Measurements from ENCODE around the gene RANGAP1.

RANGAP1 gene

DNA sequence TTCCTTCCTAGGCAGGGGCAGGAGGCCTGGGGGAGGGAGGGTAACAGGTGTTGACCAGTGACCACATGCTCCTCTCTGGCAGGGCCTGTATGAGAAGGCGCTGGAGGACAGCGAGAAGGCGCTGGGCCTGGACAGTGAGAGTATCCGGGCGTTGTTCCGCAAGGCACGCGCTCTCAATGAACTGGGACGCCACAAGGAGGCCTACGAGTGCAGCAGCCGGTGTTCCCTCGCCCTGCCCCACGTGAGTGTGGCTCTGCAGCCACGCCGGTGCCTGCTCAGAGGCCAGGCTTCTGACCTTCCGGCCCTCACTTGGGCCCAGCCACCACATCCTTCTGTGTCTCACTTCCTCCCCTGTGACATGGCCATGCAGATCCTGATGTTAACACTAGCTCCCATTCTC is 41.1 kb upstream of the RANGAP1 start:
- TF ChIP-seq, protein P1, sequence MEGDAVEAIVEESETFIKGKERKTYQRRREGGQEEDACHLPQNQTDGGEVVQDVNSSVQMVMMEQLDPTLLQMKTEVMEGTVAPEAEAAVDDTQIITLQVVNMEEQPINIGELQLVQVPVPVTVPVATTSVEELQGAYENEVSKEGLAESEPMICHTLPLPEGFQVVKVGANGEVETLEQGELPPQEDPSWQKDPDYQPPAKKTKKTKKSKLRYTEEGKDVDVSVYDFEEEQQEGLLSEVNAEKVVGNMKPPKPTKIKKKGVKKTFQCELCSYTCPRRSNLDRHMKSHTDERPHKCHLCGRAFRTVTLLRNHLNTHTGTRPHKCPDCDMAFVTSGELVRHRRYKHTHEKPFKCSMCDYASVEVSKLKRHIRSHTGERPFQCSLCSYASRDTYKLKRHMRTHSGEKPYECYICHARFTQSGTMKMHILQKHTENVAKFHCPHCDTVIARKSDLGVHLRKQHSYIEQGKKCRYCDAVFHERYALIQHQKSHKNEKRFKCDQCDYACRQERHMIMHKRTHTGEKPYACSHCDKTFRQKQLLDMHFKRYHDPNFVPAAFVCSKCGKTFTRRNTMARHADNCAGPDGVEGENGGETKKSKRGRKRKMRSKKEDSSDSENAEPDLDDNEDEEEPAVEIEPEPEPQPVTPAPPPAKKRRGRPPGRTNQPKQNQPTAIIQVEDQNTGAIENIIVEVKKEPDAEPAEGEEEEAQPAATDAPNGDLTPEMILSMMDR (IDR thresholded peaks at IDR 0.05; ENCODE audit: control insufficient read depth, extremely low read depth, insufficient read depth) = no peak
- no peak for DNase-seq (ENCODE audit: low read depth)
- H3K4me3 ChIP-seq (ENCODE audit: low read depth, low read length) = no peak overlapping the region

DNA sequence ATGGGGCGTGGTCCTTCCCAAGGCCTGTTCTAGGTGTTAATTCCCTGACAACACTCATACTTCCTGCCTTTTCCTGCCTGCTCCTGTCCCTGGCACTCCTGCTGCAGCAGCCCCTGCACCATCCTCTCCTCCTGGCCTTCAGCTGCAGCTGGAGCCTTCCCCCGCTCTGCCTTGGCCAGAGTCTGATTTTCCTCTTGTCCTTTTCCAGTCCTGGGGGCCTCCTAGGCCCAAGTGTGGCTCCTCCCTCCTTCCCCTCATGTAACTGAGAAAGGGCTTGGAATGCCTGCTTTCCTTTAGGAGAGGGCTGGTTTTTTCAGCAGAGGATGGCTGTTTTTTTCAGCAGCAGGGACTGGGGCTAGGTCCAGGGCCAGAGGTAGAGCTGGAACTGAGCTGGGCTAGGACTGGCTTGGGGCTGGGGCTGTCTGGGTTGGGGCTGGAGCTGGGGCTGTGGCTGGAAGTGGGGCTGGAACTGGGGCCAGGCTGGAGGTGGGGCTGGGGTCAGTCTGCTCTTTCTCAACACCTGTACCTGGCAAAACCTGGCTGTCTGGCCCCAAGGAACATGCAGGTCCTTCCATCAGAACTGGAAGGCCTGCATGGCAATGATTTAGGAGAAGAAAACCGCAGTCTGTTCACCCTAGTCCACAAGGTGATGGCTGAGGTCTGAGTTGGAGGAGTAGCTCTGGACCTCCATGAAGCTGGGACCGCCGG is 39.0 kb upstream of the RANGAP1 start:
- no peak for DNase-seq (ENCODE audit: low read depth)
- no peak overlapping the region for H3K4me3 ChIP-seq (ENCODE audit: low read depth, low read length)
- TF ChIP-seq, protein P1 (IDR thresholded peaks at IDR 0.05; ENCODE audit: control insufficient read depth, extremely low read depth, insufficient read depth) = no peak

DNA sequence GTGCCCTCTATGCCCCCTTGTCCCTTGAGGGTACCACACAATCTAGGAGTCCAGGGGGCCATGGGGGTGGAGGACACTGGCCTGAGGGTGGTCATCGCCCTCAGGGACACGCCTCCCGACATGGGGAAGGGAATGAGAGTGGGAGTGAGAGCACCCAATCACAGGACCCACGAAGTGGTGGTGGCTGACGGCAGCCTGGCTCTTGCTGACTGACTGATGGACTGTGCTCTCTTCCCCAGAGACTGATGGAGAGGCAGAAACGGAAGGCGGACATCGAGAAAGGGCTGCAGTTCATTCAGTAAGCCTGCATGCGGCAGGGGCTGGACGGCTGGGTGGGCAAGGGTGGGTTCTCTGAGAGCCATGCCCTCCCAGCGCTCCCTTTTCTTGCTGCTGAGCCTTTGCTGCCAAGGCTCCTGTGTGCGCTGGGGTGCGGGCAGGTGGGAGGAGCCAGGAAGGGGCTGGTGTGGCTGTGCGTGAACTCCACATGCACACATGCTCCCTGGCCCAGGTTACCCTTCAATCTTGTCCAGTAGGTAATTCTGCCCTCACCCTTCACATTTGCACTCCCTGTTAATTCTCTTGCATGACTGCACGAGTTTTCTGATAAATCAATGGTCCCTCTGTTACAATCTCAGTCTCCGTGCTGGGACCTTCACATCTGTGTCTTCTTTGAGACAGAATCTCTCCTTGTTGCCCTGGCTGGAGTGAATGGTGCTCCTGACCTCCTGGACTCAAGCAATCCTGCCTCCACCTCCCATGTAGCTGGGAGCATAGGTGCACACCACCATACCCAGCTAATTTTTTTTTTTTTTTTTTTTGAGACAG is 34.6 kb upstream of the RANGAP1 start:
- DNase-seq (ENCODE audit: low read depth) = no peak
- TF ChIP-seq, protein P1 (IDR thresholded peaks at IDR 0.05; ENCODE audit: control insufficient read depth, extremely low read depth, insufficient read depth) = no peak
- no peak overlapping the region for H3K4me3 ChIP-seq (ENCODE audit: low read depth, low read length)

GRCh38 chr22:41315586-41315985 is 29.6 kb upstream of the RANGAP1 start:
- TF ChIP-seq, protein P1 (IDR thresholded peaks at IDR 0.05; ENCODE audit: control insufficient read depth, extremely low read depth, insufficient read depth) = no peak
- DNase-seq (ENCODE audit: low read depth) = peak; percentile 64
- H3K4me3 ChIP-seq (ENCODE audit: low read depth, low read length) = no peak overlapping the region

GRCh38 chr22:41314821-41315220 is 28.8 kb upstream of the RANGAP1 start:
- TF ChIP-seq, protein P1 (IDR thresholded peaks at IDR 0.05; ENCODE audit: control insufficient read depth, extremely low read depth, insufficient read depth) = no peak
- no peak overlapping the region for H3K4me3 ChIP-seq (ENCODE audit: low read depth, low read length)
- DNase-seq (ENCODE audit: low read depth) = no peak

GRCh38 chr22:41311487-41311886 is 25.5 kb upstream of the RANGAP1 start:
- no peak overlapping the region for H3K4me3 ChIP-seq (ENCODE audit: low read depth, low read length)
- TF ChIP-seq, protein P1 (IDR thresholded peaks at IDR 0.05; ENCODE audit: control insufficient read depth, extremely low read depth, insufficient read depth) = no peak
- DNase-seq (ENCODE audit: low read depth) = no peak

All from LNCaP clone FGC (cell line).